GM12878 (cell line): ENCODE results near the gene CREB5. TPM values are rescaled to one million over a fixed set of nuclear protein-coding genes. Genes with fewer than 3 reads are reported as not detected.

Source experiments
- ATF7 ChIP-seq: fragments of 450-650 bp; IDR thresholded peaks from 2 replicates; pipeline ENCODE4 v1.6.1; 2016; ENCODE audit warnings: low read depth, mild to moderate bottlenecking
- BACH1 ChIP-seq: fragments of 450-650 bp; IDR thresholded peaks from 2 replicates; pipeline ENCODE4 v1.6.1; 2017; ENCODE audit warnings: mild to moderate bottlenecking, borderline replicate concordance
- BCLAF1 ChIP-seq: fragments of 450-650 bp; IDR thresholded peaks from 2 replicates; pipeline ENCODE4 v1.6.1; 2017; ENCODE audit warnings: antibody characterized with exemption, mild to moderate bottlenecking, moderate library complexity
- CREB1 ChIP-seq: IDR thresholded peaks from 2 replicates; pipeline ENCODE4 v1.6.1; 2012; ENCODE audit warnings: low read depth, mild to moderate bottlenecking, inconsistent platforms
- CREM ChIP-seq: IDR thresholded peaks from 2 replicates; pipeline ENCODE4 v1.6.1; 2014; ENCODE audit warnings: antibody characterized with exemption, low read depth
- E2F8 ChIP-seq: fragments of 450-650 bp; IDR thresholded peaks from 2 replicates; pipeline ENCODE4 v1.6.1; 2018; ENCODE audit warnings: mild to moderate bottlenecking, low read depth, moderate library complexity; ENCODE audit not compliant: partially characterized antibody
- IKZF1 ChIP-seq: fragments of 450-650 bp; conservative IDR thresholded peaks from 2 replicates; pipeline ENCODE4 v1.6.1; 2017; ENCODE audit warnings: antibody characterized with exemption, mild to moderate bottlenecking
- IKZF2 ChIP-seq, 2 experiments: fragments of 450-650 bp; IDR thresholded peaks; 2 replicates each; pipeline ENCODE4 v1.6.1; 2017; ENCODE audit warnings: mild to moderate bottlenecking in 2 of 2, moderate library complexity in 2 of 2
- MEF2B ChIP-seq: fragments of 450-650 bp; IDR thresholded peaks from 2 replicates; pipeline ENCODE4 v1.6.1; 2018; ENCODE audit warnings: mild to moderate bottlenecking, moderate library complexity; ENCODE audit not compliant: partially characterized antibody, poor library complexity, severe bottlenecking
- MLLT1 ChIP-seq: fragments of 450-650 bp; IDR thresholded peaks from 2 replicates; pipeline ENCODE4 v1.6.1; 2016; ENCODE audit warnings: mild to moderate bottlenecking
- MTA2 ChIP-seq: fragments of 450-650 bp; IDR thresholded peaks from 2 replicates; pipeline ENCODE4 v1.6.1; 2016; ENCODE audit warnings: low read depth, mild to moderate bottlenecking, moderate library complexity
- MTA3 ChIP-seq: IDR thresholded peaks from 2 replicates; pipeline ENCODE4 v1.6.1; 2012; ENCODE audit warnings: low read length, inconsistent platforms, borderline replicate concordance
- NBN ChIP-seq: fragments of 450-650 bp; IDR thresholded peaks from 2 replicates; pipeline ENCODE4 v1.6.1; 2016
- NFIC ChIP-seq: IDR thresholded peaks from 2 replicates; pipeline ENCODE4 v1.6.1; 2012; ENCODE audit warnings: low read depth, mild to moderate bottlenecking, inconsistent platforms, low read length, moderate library complexity
- NFXL1 ChIP-seq: fragments of 450-650 bp; IDR thresholded peaks from 2 replicates; pipeline ENCODE4 v1.6.1; 2017; ENCODE audit warnings: antibody characterized with exemption, mild to moderate bottlenecking, borderline replicate concordance
- PAX5 ChIP-seq: IDR thresholded peaks from 2 replicates; pipeline ENCODE4 v1.6.1; 2011; ENCODE audit warnings: low read depth, low read length, borderline replicate concordance
- PBX3 ChIP-seq: IDR thresholded peaks from 2 replicates; pipeline ENCODE4 v1.6.1; 2011; ENCODE audit warnings: mild to moderate bottlenecking, low read depth, low read length, moderate library complexity; ENCODE audit not compliant: insufficient replicate concordance
- PKNOX1 ChIP-seq: fragments of 450-650 bp; IDR thresholded peaks from 2 replicates; pipeline ENCODE4 v1.6.1; 2016; ENCODE audit warnings: mild to moderate bottlenecking
- POLR2A ChIP-seq: IDR thresholded peaks from 2 replicates; pipeline ENCODE4 v1.6.1; 2011; ENCODE audit warnings: low read depth, mild to moderate bottlenecking, low read length
- SMARCA5 ChIP-seq: fragments of 450-650 bp; IDR thresholded peaks from 2 replicates; pipeline ENCODE4 v1.6.1; 2017; ENCODE audit warnings: mild to moderate bottlenecking
- TARDBP ChIP-seq: IDR thresholded peaks from 2 replicates; pipeline ENCODE4 v1.6.1; 2016; ENCODE audit warnings: borderline replicate concordance
- ZNF24 ChIP-seq: fragments of 450-650 bp; IDR thresholded peaks from 2 replicates; pipeline ENCODE4 v1.6.1; 2017; ENCODE audit warnings: antibody characterized with exemption, mild to moderate bottlenecking
- polyA plus RNA-seq, 11 experiments: library from polyadenylated mRNA; depleted of rRNA in 4 of 11; unstranded in 6 of 11; stranded (reverse) in 5 of 11; fragments of >200 nt; fragmentation: Nextera tagmentation in 4 of 11; fragmentation: Illumina TruSeq in 1 of 11; extraction: Ambion mirVana in 4 of 11; extraction: Trizol in 1 of 11; gene quantifications; 1 replicate in 1 of 11; 2 replicates in 10 of 11; pipeline versions ENCODE4 v1.2.1 to v1.2.3, GENCODE V29; 2011 to 2016; ENCODE audit warnings: inconsistent platforms in 2 of 11, missing spikeins in 2 of 11, low read depth in 1 of 11
- total RNA-seq, 4 experiments: library from RNA; depleted of rRNA in 3 of 4; stranded (reverse); fragments of >200 nt in 3 of 4; fragmentation: Illumina TruSeq in 1 of 4; extraction: Trizol in 1 of 4; gene quantifications; 2 replicates each; pipeline versions ENCODE4 v1.2.1 to v1.2.3, GENCODE V29; 2013 to 2021

CREB5 gene
- total and polyA plus RNA-seq, 10 of the 15 experiments (the other 5 are each of a cell fraction or from before 2014, with no cell fraction given) = 12.9 to 74.1 (median 53.0) TPM

DNA sequence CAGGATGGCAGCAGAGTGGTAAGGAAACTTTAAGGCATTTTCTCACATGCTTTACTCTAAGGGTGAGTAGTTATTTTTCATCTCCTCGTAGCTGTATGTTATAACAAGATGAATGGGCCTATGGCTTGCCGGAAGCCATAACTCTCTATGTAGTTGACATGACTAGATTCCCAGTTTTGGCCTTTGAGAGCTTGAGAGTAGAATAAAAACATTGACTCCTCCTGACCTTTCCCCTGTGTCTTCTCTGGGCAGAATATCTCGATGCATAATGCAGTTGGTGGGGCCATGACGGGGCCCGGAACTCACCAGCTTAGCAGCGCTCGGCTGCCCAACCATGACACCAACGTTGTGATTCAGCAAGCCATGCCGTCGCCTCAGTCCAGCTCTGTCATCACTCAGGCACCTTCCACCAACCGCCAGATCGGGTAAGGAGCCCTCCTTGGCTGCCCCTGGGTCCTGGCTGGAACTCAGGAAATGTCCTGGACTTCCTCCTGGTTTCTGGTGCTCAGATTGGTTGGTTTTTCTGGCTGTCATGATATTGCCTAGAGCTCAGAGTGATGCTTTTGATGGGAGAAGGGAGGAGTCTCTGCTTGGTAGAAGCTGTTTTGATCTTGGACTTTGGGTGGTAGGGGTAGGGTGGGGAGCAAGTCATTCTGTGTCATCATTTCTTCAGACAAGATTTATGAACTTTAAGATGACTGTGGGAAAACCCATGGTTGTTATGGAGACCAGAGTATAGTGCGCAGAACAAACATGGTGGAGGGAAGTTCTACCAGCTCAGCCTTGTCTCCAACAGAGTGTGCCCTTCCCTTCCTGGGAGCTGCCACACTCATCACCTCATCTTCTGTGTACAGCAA, 158.0 kb downstream of the CREB5 start (continued):
- TF ChIP-seq E2F8 = peak; percentile 16
- TF ChIP-seq BCLAF1 = no peak
- 0 out of 2 replicates have a peak, but pooled peaks have one; percentile 24 for TF ChIP-seq ZNF24
- TF ChIP-seq SMARCA5 = no peak
- TF ChIP-seq CREM = peak; percentile 74
- peak; percentile 84 for TF ChIP-seq MLLT1
- TF ChIP-seq NFXL1 = no peak
- no peak for TF ChIP-seq TARDBP
- peak; percentile 72 for TF ChIP-seq ATF7
- peak; percentile 90 for TF ChIP-seq NBN
- peak; percentile 25; the same call in 1 of the 2 replicates for TF ChIP-seq MTA2
- TF ChIP-seq MEF2B = peak; percentile 25
- peak; percentile 68; the same call in 1 of the 2 replicates for TF ChIP-seq IKZF1
- peak; percentile 99 for TF ChIP-seq PAX5
- no peak for TF ChIP-seq BACH1
- TF ChIP-seq CREB1 = peak; percentile 79
- peak; percentile 49; the same call in 1 of the 2 replicates for TF ChIP-seq MTA3
- TF ChIP-seq PKNOX1 = peak; percentile 94
- TF ChIP-seq IKZF2 (IDR thresholded peaks at IDR 0.05) = peak in 1 of 2 experiments; percentile 59; a peak in 3 of 4 replicates
- TF ChIP-seq PBX3 = peak; percentile 7
- peak; percentile 46; the same call in 1 of the 2 replicates for TF ChIP-seq NFIC
- peak; percentile 80 for TF ChIP-seq POLR2A
